Fibroblast of pulmonary artery (primary cell): Measurements from ENCODE around the gene STRADB.
"Not testable (repeated sequence)": the region's sequence is repeated elsewhere in the genome, so short reads cannot be mapped to it uniquely, and the experiment has no call there.

ENCODE experiments used
- DNase-seq: peaks from one replicate; pipeline ENCODE4 v3.0.0-alpha.2; 2010; ENCODE audit warnings: low read depth
- H3K4me3 ChIP-seq: replicated peaks from 2 replicates; pipeline ENCODE4 v1.5.1; 2011; ENCODE audit warnings: low read depth, mild to moderate bottlenecking, control low read depth, low read length, moderate library complexity
- CTCF ChIP-seq: IDR thresholded peaks from 2 replicates; pipeline ENCODE4 v1.5.1; 2011; ENCODE audit warnings: mild to moderate bottlenecking, control low read depth, low read length, inconsistent platforms; ENCODE audit errors: missing control alignments

The STRADB gene

DNA sequence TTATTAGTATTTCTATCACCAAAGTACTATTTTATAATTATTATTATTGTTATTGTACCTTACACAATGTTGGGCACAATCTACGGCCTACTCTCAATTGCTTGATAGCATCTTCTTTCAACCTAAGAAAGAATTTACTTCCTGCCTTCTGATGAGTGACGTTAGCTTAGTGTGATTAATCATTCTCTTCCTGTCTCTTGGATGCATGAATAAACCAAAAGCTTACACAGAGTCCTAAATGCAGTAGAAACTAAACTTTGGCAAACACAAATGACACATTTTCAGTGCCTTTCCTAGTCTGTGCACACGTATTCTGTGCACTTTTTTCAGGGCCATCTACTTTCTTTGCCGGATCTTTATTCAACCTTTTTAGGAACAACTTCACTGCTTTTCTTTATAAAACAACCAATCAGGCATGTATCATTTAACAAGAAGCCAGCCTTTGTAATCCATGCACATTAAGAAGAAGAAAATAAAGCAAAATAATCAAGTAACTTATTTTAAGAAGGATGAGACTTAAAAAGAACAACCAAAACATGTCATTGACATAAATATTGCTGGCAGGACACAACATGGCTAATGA is 19.4 kb upstream of the STRADB start:
- no peak for TF ChIP-seq CTCF
- DNase-seq, result peak; percentile 75
- H3K4me3 ChIP-seq, result no peak overlapping the region

GRCh38 chr2:201432621-201433393 is 18.7 kb upstream of the STRADB start:
- H3K4me3 ChIP-seq, result no peak overlapping the region
- TF ChIP-seq CTCF, result no peak
- DNase-seq, result peak; percentile 29

DNA sequence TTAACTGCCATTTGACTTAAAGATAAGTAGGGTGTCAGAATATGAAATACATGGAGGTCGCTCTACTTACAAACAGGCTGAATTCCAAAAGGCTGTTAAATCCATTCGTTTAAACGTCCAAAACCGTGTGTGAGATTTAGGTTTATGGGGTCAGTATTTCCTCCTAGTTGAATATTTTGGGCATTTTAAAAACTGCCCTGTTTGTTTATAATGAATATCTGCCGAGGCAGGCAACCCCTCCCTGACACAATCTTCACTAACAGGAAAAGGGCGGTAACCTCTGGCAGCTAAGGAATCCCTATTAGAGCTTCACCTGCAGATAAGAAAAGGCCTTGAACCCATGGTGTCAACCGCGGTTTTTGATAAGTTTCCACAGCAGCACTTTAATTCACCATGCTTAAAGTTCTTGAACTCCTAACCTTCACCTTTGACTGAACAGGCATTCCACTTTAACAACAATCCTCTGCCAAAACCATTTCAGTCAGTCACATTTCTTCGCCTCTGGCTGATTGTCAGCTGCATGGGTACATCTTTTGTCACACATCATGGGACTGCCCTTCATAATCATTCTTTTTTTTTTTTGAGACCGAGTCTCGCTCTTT is 18.0 kb upstream of the STRADB start:
- TF ChIP-seq CTCF, result no peak
- no peak overlapping the region for H3K4me3 ChIP-seq
- DNase-seq, result no peak

GRCh38 chr2:201436141-201436540 is 15.4 kb upstream of the STRADB start:
- no peak for DNase-seq
- H3K4me3 ChIP-seq, result no peak overlapping the region
- TF ChIP-seq CTCF, result no peak

GRCh38 chr2:201439336-201439922 is 12.1 kb upstream of the STRADB start:
- not testable (repeated sequence) for DNase-seq, H3K4me3 ChIP-seq

DNA sequence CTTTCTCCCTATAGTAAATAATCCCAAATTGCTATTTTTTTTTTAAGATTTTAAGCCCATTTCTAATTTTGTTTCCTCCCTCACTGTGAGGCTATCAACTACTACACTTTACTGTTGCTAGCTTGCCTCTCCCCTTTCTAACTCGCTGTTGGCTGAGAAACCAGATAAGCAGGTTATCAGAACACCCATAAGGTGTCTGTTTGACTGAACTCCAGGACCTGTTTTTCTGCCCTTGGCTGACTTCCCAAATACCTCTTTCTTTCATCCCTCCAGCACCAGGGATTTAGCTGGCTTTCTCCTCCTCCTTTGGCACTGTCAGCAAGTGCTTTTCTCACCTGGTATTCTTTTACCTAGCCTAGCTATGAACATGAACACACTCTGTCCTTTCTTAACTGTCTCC is 11.4 kb upstream of the STRADB start:
- no peak for TF ChIP-seq CTCF
- H3K4me3 ChIP-seq, result no peak overlapping the region
- DNase-seq, result no peak

DNA sequence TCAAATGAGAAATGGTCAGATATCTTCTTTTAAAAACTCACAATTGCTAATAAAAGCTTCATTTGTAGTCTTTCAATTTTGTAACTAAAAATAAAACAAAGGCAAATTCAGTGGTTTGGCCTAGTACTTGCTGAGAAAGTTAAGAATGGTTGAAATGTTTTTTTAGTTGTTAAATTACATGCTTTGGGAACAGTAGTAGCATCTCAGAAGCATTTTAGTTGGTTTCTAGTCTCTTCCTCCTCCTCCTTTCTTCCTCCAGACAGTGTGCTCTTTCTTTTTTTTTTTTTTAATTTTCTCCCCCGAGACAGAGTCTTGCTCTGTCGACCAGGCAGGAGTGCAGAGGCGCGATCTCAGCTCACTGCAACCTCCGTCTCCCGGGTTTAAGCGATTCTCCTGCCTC is 10.1 kb upstream of the STRADB start:
- no peak overlapping the region for H3K4me3 ChIP-seq
- no peak for TF ChIP-seq CTCF
- DNase-seq, result no peak
